CD14-positive monocyte (primary cell): ENCODE results near the gene SOBP. TPM values are rescaled to one million over a fixed set of nuclear protein-coding genes. Genes with fewer than 3 reads are reported as not detected.

Source experiments
- DNase-seq, 3 donors: peaks; one replicate each; pipeline ENCODE4 v3.0.0-alpha.2; 2011 to 2022
- H2AFZ ChIP-seq: 2 replicates; pipeline ENCODE4 v1.6.0; 2012; ENCODE audit warnings: mild to moderate bottlenecking, low read depth, low read length, inconsistent platforms; ENCODE audit not compliant: insufficient read depth, poor library complexity, severe bottlenecking
- H3K27ac ChIP-seq, 2 donors: 1 replicate in 1 of 2; 2 replicates in 1 of 2; pipeline ENCODE4 v1.5.1; 2012 to 2013; ENCODE audit warnings: low read length in 2 of 2, control low read depth in 1 of 2, inconsistent platforms in 1 of 2, low read depth in 1 of 2, mild to moderate bottlenecking in 1 of 2
- H3K27me3 ChIP-seq, 2 donors: one replicate each; pipeline versions ENCODE4 v1.6.0 to v1.6.1; 2011 to 2013; ENCODE audit warnings: low read length in 2 of 2; ENCODE audit not compliant: control insufficient read depth in 2 of 2, insufficient read depth in 2 of 2
- H3K36me3 ChIP-seq, 2 donors: replicated peaks in 1 of 2; 1 replicate in 1 of 2; 2 replicates in 1 of 2; pipeline versions ENCODE4 v1.5.1 to v1.6.1; 2012 to 2013; ENCODE audit warnings: low read length in 2 of 2, control low read depth in 1 of 2, inconsistent platforms in 1 of 2, mild to moderate bottlenecking in 1 of 2; ENCODE audit not compliant: insufficient read depth in 2 of 2, control insufficient read depth in 1 of 2
- H3K4me1 ChIP-seq, 2 donors: 1 replicate in 1 of 2; 2 replicates in 1 of 2; pipeline versions ENCODE4 v1.5.1 to v1.6.1; 2012 to 2013; ENCODE audit warnings: low read length in 2 of 2, control low read depth in 1 of 2, inconsistent platforms in 1 of 2, mild to moderate bottlenecking in 1 of 2, moderate library complexity in 1 of 2; ENCODE audit not compliant: insufficient read depth in 2 of 2, control insufficient read depth in 1 of 2
- H3K4me2 ChIP-seq: replicated peaks from 2 replicates; pipeline ENCODE3; 2012; ENCODE audit warnings: low read length, moderate library complexity, mild to moderate bottlenecking; ENCODE audit not compliant: poor library complexity, severe bottlenecking; ENCODE audit errors: extremely low read depth
- H3K4me3 ChIP-seq, 3 experiments: fragments of 200-600 bp in 1 of 3; sonication (generic) in 1 of 3; replicated peaks in 1 of 3; 1 replicate in 2 of 3; 2 replicates in 1 of 3; pipeline ENCODE4 v1.5.1; 2011 to 2013; ENCODE audit warnings: low read length in 3 of 3, mild to moderate bottlenecking in 3 of 3, control low read depth in 2 of 3, low read depth in 2 of 3, inconsistent platforms in 1 of 3, moderate library complexity in 1 of 3
- H3K79me2 ChIP-seq: 2 replicates; pipeline ENCODE4 v1.6.0; 2012; ENCODE audit warnings: mild to moderate bottlenecking, control low read depth, inconsistent platforms, low read length, moderate library complexity; ENCODE audit not compliant: insufficient read depth
- H3K9ac ChIP-seq: 2 replicates; pipeline ENCODE4 v1.6.0; 2017; ENCODE audit warnings: low read length, mild to moderate bottlenecking; ENCODE audit not compliant: insufficient read depth, poor library complexity, severe bottlenecking
- H3K9me3 ChIP-seq, 2 donors: replicated peaks in 1 of 2; 1 replicate in 1 of 2; 2 replicates in 1 of 2; pipeline versions ENCODE4 v1.5.1 to v1.6.1; 2012 to 2013; ENCODE audit warnings: low read length in 2 of 2, control low read depth in 1 of 2; ENCODE audit not compliant: control insufficient read depth in 1 of 2, insufficient read depth in 1 of 2
- H4K20me1 ChIP-seq: 2 replicates; pipeline ENCODE4 v1.6.0; 2012; ENCODE audit warnings: mild to moderate bottlenecking, low read length, control low read depth, moderate library complexity; ENCODE audit not compliant: insufficient read depth
- H3K27ac Mint-ChIP-seq, 7 donors: one replicate each; pipeline ENCODE4 v1.8.0; 2020; ENCODE audit warnings: mild to moderate bottlenecking in 7 of 7, mixed read lengths in 7 of 7, moderate library complexity in 6 of 7, inconsistent platforms in 2 of 7
- H3K27me3 Mint-ChIP-seq, 3 donors: one replicate each; pipeline ENCODE4 v1.8.0; 2021 to 2022; ENCODE audit warnings: low read depth in 3 of 3, mild to moderate bottlenecking in 3 of 3, mixed read lengths in 3 of 3, moderate library complexity in 3 of 3, inconsistent platforms in 1 of 3
- H3K36me3 Mint-ChIP-seq, 2 donors: one replicate each; pipeline ENCODE4 v1.8.0; 2020; ENCODE audit warnings: mixed read lengths in 2 of 2, inconsistent platforms in 1 of 2, mild to moderate bottlenecking in 1 of 2
- H3K4me1 Mint-ChIP-seq: one replicate; pipeline ENCODE4 v1.8.0; 2020; ENCODE audit warnings: mild to moderate bottlenecking, mixed read lengths
- H3K4me3 Mint-ChIP-seq, 2 donors: one replicate each; pipeline ENCODE4 v1.8.0; 2020; ENCODE audit warnings: mild to moderate bottlenecking in 2 of 2, mixed read lengths in 2 of 2, moderate library complexity in 1 of 2
- H3K9me3 Mint-ChIP-seq, 7 donors: one replicate each; pipeline ENCODE4 v1.8.0; 2020 to 2022; ENCODE audit warnings: mixed read lengths in 7 of 7, mild to moderate bottlenecking in 6 of 7, moderate library complexity in 6 of 7, inconsistent platforms in 2 of 7
- WGBS: methylation state at CpG from one replicate; pipeline ENCODE4 v1.1.5; 2013; ENCODE audit warnings: missing lambda C conversion rate; ENCODE audit not compliant: insufficient coverage; 5-methylcytosine and 5-hydroxymethylcytosine counted together
- intact Hi-C, 2 donors: fragments of 100-400 bp; cut with micrococcal nuclease; formaldehyde crosslinking; loops; one replicate each; pipeline versions ENCODE4 v1.15.0 to v1.15.1; 2023
- polyA plus RNA-seq, 3 donors: library from polyadenylated mRNA; depleted of rRNA in 1 of 3; unstranded in 2 of 3; stranded (reverse) in 1 of 3; fragments of 300-500 nt in 2 of 3; fragments of >200 nt in 1 of 3; fragmentation: Illumina TruSeq in 2 of 3; gene quantifications; 1 replicate in 2 of 3; 2 replicates in 1 of 3; pipeline ENCODE4 v1.2.3, GENCODE V29; 2012 to 2021
- TF ChIP-seq, protein P1 (sequence below): fragments of 200-600 bp; IDR thresholded peaks from one replicate; pipeline ENCODE4 v1.8.0; 2022; ENCODE audit warnings: antibody characterized with exemption, mild to moderate bottlenecking

SOBP gene
- polyA plus RNA-seq, 3 donors, result not detected

GRCh38 chr6:107613651-107614379, 123.9 kb downstream of the SOBP start:
- Histone ChIP-seq H2AFZ (no peak overlapping the region), H4K20me1 (no peaks in the 10 kb centered on the region), H3K27me3 (peaks cover 0 to 5% of the 10 kb centered on the region in 2 donors), H3K27ac (no peak overlapping the region), H3K4me1 (no peaks in the 10 kb centered on the region), H3K9me3 (no peaks in the 10 kb centered on the region), H3K4me2 (no peak overlapping the region), H3K9ac (no peak overlapping the region), H3K79me2 (no peaks in the 10 kb centered on the region), H3K36me3 (no peaks in the 10 kb centered on the region), H3K4me3 (no peak overlapping the region)
- Mint-ChIP-seq H3K4me1 (no peaks in the 10 kb centered on the region), H3K36me3 (no peaks in the 10 kb centered on the region), H3K27me3 (peaks cover 11 to 20% (median 16%) of the 10 kb centered on the region in 3 donors), H3K9me3 (peaks cover 0 to 2% (median 0%) of the 10 kb centered on the region in 7 donors), H3K27ac (no peak overlapping the region), H3K4me3 (no peak overlapping the region)
- intact Hi-C loops, result no loop called here
- TF ChIP-seq, protein P1, sequence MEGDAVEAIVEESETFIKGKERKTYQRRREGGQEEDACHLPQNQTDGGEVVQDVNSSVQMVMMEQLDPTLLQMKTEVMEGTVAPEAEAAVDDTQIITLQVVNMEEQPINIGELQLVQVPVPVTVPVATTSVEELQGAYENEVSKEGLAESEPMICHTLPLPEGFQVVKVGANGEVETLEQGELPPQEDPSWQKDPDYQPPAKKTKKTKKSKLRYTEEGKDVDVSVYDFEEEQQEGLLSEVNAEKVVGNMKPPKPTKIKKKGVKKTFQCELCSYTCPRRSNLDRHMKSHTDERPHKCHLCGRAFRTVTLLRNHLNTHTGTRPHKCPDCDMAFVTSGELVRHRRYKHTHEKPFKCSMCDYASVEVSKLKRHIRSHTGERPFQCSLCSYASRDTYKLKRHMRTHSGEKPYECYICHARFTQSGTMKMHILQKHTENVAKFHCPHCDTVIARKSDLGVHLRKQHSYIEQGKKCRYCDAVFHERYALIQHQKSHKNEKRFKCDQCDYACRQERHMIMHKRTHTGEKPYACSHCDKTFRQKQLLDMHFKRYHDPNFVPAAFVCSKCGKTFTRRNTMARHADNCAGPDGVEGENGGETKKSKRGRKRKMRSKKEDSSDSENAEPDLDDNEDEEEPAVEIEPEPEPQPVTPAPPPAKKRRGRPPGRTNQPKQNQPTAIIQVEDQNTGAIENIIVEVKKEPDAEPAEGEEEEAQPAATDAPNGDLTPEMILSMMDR, result no peak
- 100% methylated on average over 1 of the region's 4 CpGs for WGBS
- DNase-seq, result no peak

DNA sequence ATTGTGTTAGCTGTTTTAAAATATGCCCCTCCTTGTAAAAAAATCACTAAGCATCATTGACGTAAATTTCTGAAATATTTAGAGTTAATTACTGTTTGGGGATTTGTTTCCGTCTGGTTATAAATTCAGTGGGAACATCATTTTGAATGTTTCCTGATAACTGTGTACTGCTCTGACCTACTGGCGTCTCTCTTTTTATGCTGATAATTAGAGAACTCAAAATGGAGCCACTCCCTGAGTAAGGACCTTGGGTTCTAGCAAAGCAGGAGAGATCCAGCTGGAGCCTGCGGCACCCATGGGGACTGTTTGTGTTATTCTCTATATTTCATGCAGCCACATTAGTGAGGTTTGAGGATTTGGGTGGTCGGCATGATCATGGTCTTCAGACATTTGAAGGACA, 124.9 kb downstream of the SOBP start:
- H3K27me3 Mint-ChIP-seq, result peaks cover 11 to 20% (median 16%) of the 10 kb centered on the region in 3 donors
- TF ChIP-seq, protein P1, result no peak
- Histone ChIP-seq H3K79me2 (no peaks in the 10 kb centered on the region), H3K27ac (no peak overlapping the region), H3K4me2 (no peak overlapping the region), H4K20me1 (no peaks in the 10 kb centered on the region), H3K36me3 (no peaks in the 10 kb centered on the region), H3K4me1 (no peaks in the 10 kb centered on the region), H3K4me3 (no peak overlapping the region), H3K9ac (no peak overlapping the region), H3K27me3 (peaks cover 0 to 5% of the 10 kb centered on the region in 2 donors), H2AFZ (no peak overlapping the region), H3K9me3 (no peaks in the 10 kb centered on the region)
- DNase-seq, result no peak
- H3K4me1 Mint-ChIP-seq, result no peaks in the 10 kb centered on the region
- WGBS, result 89% methylated on average over 2 of the region's 5 CpGs
- H3K36me3 Mint-ChIP-seq, result no peaks in the 10 kb centered on the region
- H3K4me3 Mint-ChIP-seq, result no peak overlapping the region
- H3K9me3 Mint-ChIP-seq, result peaks cover 0 to 2% (median 0%) of the 10 kb centered on the region in 7 donors
- H3K27ac Mint-ChIP-seq, result no peak overlapping the region
- intact Hi-C loops, result no loop called here
